ENCODE data around the gene PDE2A.

Gene PDE2A

DNA sequence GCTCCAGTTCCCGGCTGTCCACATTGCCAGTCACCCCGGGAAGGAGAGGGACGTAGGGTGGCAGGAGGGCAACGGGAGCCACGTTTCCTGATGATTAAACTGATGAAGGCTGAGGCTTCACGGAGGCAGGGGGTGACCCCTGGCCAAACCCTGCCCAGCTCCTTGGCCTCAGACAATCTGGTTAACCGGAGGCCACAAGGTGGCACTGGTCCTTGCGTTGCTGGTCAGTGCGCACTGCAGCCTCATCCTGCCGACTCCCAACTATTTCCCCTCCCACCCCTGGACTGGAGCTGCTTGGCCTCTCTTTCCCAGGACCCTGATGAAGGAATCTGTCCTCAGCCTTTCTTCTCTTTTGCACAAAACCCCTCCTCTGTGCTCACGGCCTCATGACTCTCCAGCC, 75.3 kb downstream of the PDE2A start:
- TF ChIP-seq, protein P1, sequence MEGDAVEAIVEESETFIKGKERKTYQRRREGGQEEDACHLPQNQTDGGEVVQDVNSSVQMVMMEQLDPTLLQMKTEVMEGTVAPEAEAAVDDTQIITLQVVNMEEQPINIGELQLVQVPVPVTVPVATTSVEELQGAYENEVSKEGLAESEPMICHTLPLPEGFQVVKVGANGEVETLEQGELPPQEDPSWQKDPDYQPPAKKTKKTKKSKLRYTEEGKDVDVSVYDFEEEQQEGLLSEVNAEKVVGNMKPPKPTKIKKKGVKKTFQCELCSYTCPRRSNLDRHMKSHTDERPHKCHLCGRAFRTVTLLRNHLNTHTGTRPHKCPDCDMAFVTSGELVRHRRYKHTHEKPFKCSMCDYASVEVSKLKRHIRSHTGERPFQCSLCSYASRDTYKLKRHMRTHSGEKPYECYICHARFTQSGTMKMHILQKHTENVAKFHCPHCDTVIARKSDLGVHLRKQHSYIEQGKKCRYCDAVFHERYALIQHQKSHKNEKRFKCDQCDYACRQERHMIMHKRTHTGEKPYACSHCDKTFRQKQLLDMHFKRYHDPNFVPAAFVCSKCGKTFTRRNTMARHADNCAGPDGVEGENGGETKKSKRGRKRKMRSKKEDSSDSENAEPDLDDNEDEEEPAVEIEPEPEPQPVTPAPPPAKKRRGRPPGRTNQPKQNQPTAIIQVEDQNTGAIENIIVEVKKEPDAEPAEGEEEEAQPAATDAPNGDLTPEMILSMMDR (IDR thresholded peaks at IDR 0.05; ENCODE audit: borderline replicate concordance, extremely low read depth, low read length, poor library complexity, severe bottlenecking), result no peak
- no peak for TF ChIP-seq EZH2 (IDR thresholded peaks at IDR 0.05; ENCODE audit: borderline replicate concordance, low read depth, low read length, severe bottlenecking)
- Histone ChIP-seq H3K27ac (ENCODE audit: low read length) (no peak overlapping the region), H2AFZ (ENCODE audit: low read depth, low read length) (no peak overlapping the region), H3K9me3 (ENCODE audit: insufficient read depth, low read length, severe bottlenecking) (no peaks in the 10 kb centered on the region), H3K9ac (ENCODE audit: low read depth, low read length) (no peak overlapping the region), H3K4me1 (ENCODE audit: insufficient read depth, low read length) (no peaks in the 10 kb centered on the region), H3K4me3 (ENCODE audit: low read depth in 1 of 2, low read length in 2 of 2) (no peak overlapping the region), H3K4me2 (ENCODE audit: insufficient read depth, low read length) (no peak overlapping the region), H3K36me3 (ENCODE audit: insufficient read depth, low read length) (no peaks in the 10 kb centered on the region), H3K79me2 (ENCODE audit: insufficient read depth, low read length) (no peaks in the 10 kb centered on the region), H4K20me1 (ENCODE audit: insufficient read depth, low read length) (no peaks in the 10 kb centered on the region; the same call in 1 of the 2 replicates), H3K27me3 (ENCODE audit: insufficient read depth, low read length, poor library complexity) (peaks cover 7% of the 10 kb centered on the region)
- no peak for ATAC-seq (ENCODE audit: insufficient read depth, low read depth)
- DNase-seq, result no peak

DNA sequence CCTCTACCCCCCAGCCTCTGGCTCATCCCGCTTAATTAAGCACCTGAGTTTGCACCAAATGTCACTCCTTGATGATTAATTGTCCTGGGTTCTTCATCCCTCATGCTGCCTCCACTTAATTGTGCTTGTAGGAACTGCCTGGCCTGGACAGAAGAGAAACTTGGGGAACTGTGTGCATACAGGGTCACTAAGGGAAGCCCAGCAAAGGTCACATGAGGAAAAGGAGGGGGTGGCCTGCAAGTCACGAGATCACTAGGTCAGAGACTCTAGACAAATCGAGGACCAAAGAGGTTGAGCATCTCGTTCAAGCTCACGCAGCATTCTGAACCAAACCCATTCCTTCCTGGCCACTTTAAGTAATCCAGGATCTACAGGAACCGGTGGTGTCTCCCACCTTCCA, 75.8 kb downstream of the PDE2A start:
- Histone ChIP-seq H3K36me3 (ENCODE audit: insufficient read depth, low read length) (no peaks in the 10 kb centered on the region), H3K79me2 (ENCODE audit: insufficient read depth, low read length) (no peaks in the 10 kb centered on the region), H3K9ac (ENCODE audit: low read depth, low read length) (no peak overlapping the region), H3K27me3 (ENCODE audit: insufficient read depth, low read length, poor library complexity) (peaks cover 8% of the 10 kb centered on the region), H3K4me2 (ENCODE audit: insufficient read depth, low read length) (no peak overlapping the region), H3K27ac (ENCODE audit: low read length) (no peak overlapping the region), H2AFZ (ENCODE audit: low read depth, low read length) (no peak overlapping the region), H3K4me1 (ENCODE audit: insufficient read depth, low read length) (no peaks in the 10 kb centered on the region), H4K20me1 (ENCODE audit: insufficient read depth, low read length) (no peaks in the 10 kb centered on the region; the same call in 1 of the 2 replicates), H3K9me3 (ENCODE audit: insufficient read depth, low read length, severe bottlenecking) (no peaks in the 10 kb centered on the region), H3K4me3 (ENCODE audit: low read depth in 1 of 2, low read length in 2 of 2) (no peak overlapping the region)
- TF ChIP-seq, protein P1 (IDR thresholded peaks at IDR 0.05; ENCODE audit: borderline replicate concordance, extremely low read depth, low read length, poor library complexity, severe bottlenecking), result no peak
- no peak for TF ChIP-seq EZH2 (IDR thresholded peaks at IDR 0.05; ENCODE audit: borderline replicate concordance, low read depth, low read length, severe bottlenecking)
- ATAC-seq (ENCODE audit: insufficient read depth, low read depth), result no peak
- no peak for DNase-seq

DNA sequence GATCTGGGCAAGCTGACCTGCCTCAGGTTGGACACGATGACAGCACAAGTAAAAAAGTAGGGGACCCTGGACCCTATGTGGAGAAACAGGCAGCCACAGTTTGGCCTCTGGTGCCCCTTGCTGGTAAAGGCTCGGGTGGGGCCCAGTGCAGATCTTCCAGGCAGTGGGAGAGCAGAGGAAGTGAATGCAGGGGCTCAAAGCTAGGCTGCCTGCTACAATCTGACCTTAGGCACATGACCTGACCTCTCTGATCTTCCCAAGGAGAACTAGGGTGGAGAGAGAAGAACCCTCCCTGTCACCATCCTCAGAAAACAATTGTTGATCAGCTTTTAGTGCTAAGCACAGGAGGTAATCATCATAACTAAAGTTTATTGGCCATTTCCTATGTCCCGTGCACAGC, 76.5 kb downstream of the PDE2A start:
- ATAC-seq (ENCODE audit: insufficient read depth, low read depth) (no peak), DNase-seq (no peak)
- Histone ChIP-seq H2AFZ (ENCODE audit: low read depth, low read length) (no peak overlapping the region), H3K9ac (ENCODE audit: low read depth, low read length) (no peak overlapping the region), H3K36me3 (ENCODE audit: insufficient read depth, low read length) (no peaks in the 10 kb centered on the region), H3K4me3 (ENCODE audit: low read depth in 1 of 2, low read length in 2 of 2) (no peak overlapping the region), H3K4me2 (ENCODE audit: insufficient read depth, low read length) (no peak overlapping the region), H4K20me1 (ENCODE audit: insufficient read depth, low read length) (no peaks in the 10 kb centered on the region; the same call in 1 of the 2 replicates), H3K27ac (ENCODE audit: low read length) (no peak overlapping the region), H3K4me1 (ENCODE audit: insufficient read depth, low read length) (no peaks in the 10 kb centered on the region), H3K9me3 (ENCODE audit: insufficient read depth, low read length, severe bottlenecking) (no peaks in the 10 kb centered on the region), H3K79me2 (ENCODE audit: insufficient read depth, low read length) (no peaks in the 10 kb centered on the region), H3K27me3 (ENCODE audit: insufficient read depth, low read length, poor library complexity) (peaks cover 8% of the 10 kb centered on the region)
- TF ChIP-seq, protein P1 (IDR thresholded peaks at IDR 0.05; ENCODE audit: borderline replicate concordance, extremely low read depth, low read length, poor library complexity, severe bottlenecking), result no peak
- TF ChIP-seq EZH2 (IDR thresholded peaks at IDR 0.05; ENCODE audit: borderline replicate concordance, low read depth, low read length, severe bottlenecking), result no peak

DNA sequence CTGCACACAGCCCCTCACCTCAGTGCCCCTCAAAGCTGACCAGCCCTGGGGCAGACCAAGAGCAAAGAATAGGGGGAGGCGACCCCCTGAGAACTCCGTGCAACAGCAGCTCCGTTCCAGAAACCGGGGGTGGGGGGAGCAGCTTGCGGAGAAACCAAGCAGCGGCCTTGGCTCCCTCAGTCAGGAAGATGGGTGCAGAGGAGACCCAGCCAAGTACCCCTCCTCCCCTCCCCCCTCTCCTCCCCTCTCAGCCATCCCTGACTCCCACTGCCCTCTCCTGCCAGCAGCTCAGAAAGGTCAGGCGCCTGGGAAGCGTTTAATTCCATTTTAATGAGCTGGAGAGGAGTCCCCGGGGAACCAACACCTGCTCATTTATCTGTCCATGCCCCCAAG, 78.9 kb downstream of the PDE2A start:
- Histone ChIP-seq H3K27me3 (ENCODE audit: insufficient read depth, low read length, poor library complexity) (peaks cover 12% of the 10 kb centered on the region), H3K4me2 (ENCODE audit: insufficient read depth, low read length) (no peak overlapping the region), H3K79me2 (ENCODE audit: insufficient read depth, low read length) (no peaks in the 10 kb centered on the region), H3K9ac (ENCODE audit: low read depth, low read length) (no peak overlapping the region), H3K9me3 (ENCODE audit: insufficient read depth, low read length, severe bottlenecking) (no peaks in the 10 kb centered on the region), H4K20me1 (ENCODE audit: insufficient read depth, low read length) (peaks cover 6% of the 10 kb centered on the region), H3K27ac (ENCODE audit: low read length) (no peak overlapping the region), H3K4me3 (ENCODE audit: low read depth in 1 of 2, low read length in 2 of 2) (no peak overlapping the region), H3K36me3 (ENCODE audit: insufficient read depth, low read length) (no peaks in the 10 kb centered on the region), H3K4me1 (ENCODE audit: insufficient read depth, low read length) (no peaks in the 10 kb centered on the region; the same call in 1 of the 2 replicates), H2AFZ (ENCODE audit: low read depth, low read length) (no peak overlapping the region)
- ATAC-seq (ENCODE audit: insufficient read depth, low read depth) (no peak), DNase-seq (no peak)
- no peak for TF ChIP-seq EZH2 (IDR thresholded peaks at IDR 0.05; ENCODE audit: borderline replicate concordance, low read depth, low read length, severe bottlenecking)
- TF ChIP-seq, protein P1 (IDR thresholded peaks at IDR 0.05; ENCODE audit: borderline replicate concordance, extremely low read depth, low read length, poor library complexity, severe bottlenecking), result no peak
